Measurements from ENCODE around the gene PPP4R1.

- TF ChIP-seq CTCF (IDR thresholded peaks at IDR 0.05) (no peak), POLR2A (IDR thresholded peaks at IDR 0.05) (no peak)
Observed at GRCh38 chr18:9530226-9531009, 83.9 kb downstream of the PPP4R1 start.

All from esophagus squamous epithelium (tissue), 4 donors.